Endothelial cell of umbilical vein (primary cell): ENCODE measurements around the gene DDRGK1. TPM values are rescaled to one million over a fixed set of nuclear protein-coding genes. Genes with fewer than 3 reads are reported as not detected.

Experiments
- BruUV-seq: library from RNA; stranded (reverse); fragments of 400-500 nt; replicated peaks from 2 replicates; lab custom pipeline; 2021; lab: Mats Ljungman, UMichigan
- CTCF ChIA-PET: fragments of 300-600, 350-600 bp; sonication (Branson Sonifier 250); formaldehyde crosslinking; loops from one replicate; lab custom pipeline; 2021; ENCODE audit warnings: antibody characterized with exemption, inconsistent platforms; lab: Charles Lee
- POLR2A ChIA-PET: fragments of 300-600, 350-600 bp; sonication (Branson Sonifier 250); formaldehyde crosslinking; loops from one replicate; lab custom pipeline; 2021; ENCODE audit warnings: antibody characterized with exemption, inconsistent platforms; lab: Charles Lee
- DNase-seq: peaks from one replicate; pipeline ENCODE4 v3.0.0-alpha.2; 2011; ENCODE audit warnings: low read depth, low spot score
- FAIRE-seq: peaks from 2 replicates; lab custom pipeline; 2011; peaks lifted over from hg19 to GRCh38; lab: Jason Lieb, UNC
- H2AFZ ChIP-seq: 2 replicates; pipeline ENCODE4 v1.6.0; 2012; ENCODE audit warnings: low read depth, low read length, control low read depth, inconsistent platforms
- H3K27ac ChIP-seq: 2 replicates; pipeline ENCODE4 v1.5.1; 2011; ENCODE audit warnings: low read depth, mild to moderate bottlenecking, control low read depth, low read length, moderate library complexity; ENCODE audit not compliant: insufficient read depth
- H3K27me3 ChIP-seq, 2 experiments: 2 replicates each; pipeline versions ENCODE4 v1.6.0 to v1.6.1; 2011; ENCODE audit warnings: low read length in 2 of 2, mixed read lengths in 1 of 2; ENCODE audit not compliant: control insufficient read depth in 2 of 2, insufficient read depth in 2 of 2
- H3K36me3 ChIP-seq, 2 experiments: 2 replicates in 1 of 2; 3 replicates in 1 of 2; pipeline ENCODE4 v1.5.1; 2011; ENCODE audit warnings: low read length in 2 of 2, mild to moderate bottlenecking in 1 of 2, moderate library complexity in 1 of 2; ENCODE audit not compliant: control insufficient read depth in 2 of 2, insufficient read depth in 2 of 2; ENCODE audit errors: extremely low read depth in 1 of 2
- H3K4me1 ChIP-seq: 3 replicates; pipeline ENCODE4 v1.5.1; 2011; ENCODE audit warnings: mild to moderate bottlenecking, low read length; ENCODE audit not compliant: control insufficient read depth, insufficient read depth; ENCODE audit errors: extremely low read depth
- H3K4me2 ChIP-seq: 2 replicates; pipeline ENCODE4 v1.6.1; 2011; ENCODE audit warnings: low read length, control low read depth, mixed read lengths; ENCODE audit not compliant: insufficient read depth
- H3K4me3 ChIP-seq, 3 experiments: fragments of 200-600 bp in 1 of 3; sonication (generic), shearing (Covaris generic) in 1 of 3; replicated peaks in 1 of 3; 2 replicates each; pipeline ENCODE4 v1.5.1; 2011 to 2016; ENCODE audit warnings: control low read depth in 3 of 3, low read length in 3 of 3, mild to moderate bottlenecking in 2 of 3, inconsistent platforms in 1 of 3, low read depth in 1 of 3, moderate library complexity in 1 of 3; ENCODE audit not compliant: insufficient read depth in 1 of 3
- H3K79me2 ChIP-seq: 2 replicates; pipeline ENCODE4 v1.6.0; 2012; ENCODE audit warnings: low read length, inconsistent platforms; ENCODE audit not compliant: control insufficient read depth, insufficient read depth
- H3K9ac ChIP-seq: replicated peaks from 2 replicates; pipeline ENCODE3; 2011; ENCODE audit warnings: low read length, control low read depth; ENCODE audit not compliant: insufficient read depth; ENCODE audit errors: extremely low read depth
- H3K9me1 ChIP-seq: replicated peaks from 3 replicates; pipeline ENCODE4 v1.6.0; 2011; ENCODE audit warnings: mild to moderate bottlenecking, low read length; ENCODE audit not compliant: control insufficient read depth, insufficient read depth; ENCODE audit errors: extremely low read depth
- H3K9me3 ChIP-seq: replicated peaks from 2 replicates; pipeline ENCODE4 v1.5.1; 2012; ENCODE audit warnings: low read length, inconsistent platforms; ENCODE audit not compliant: control insufficient read depth, insufficient read depth
- H4K20me1 ChIP-seq: replicated peaks from 2 replicates; pipeline ENCODE3; 2011; ENCODE audit warnings: mild to moderate bottlenecking, low read length; ENCODE audit not compliant: control insufficient read depth, insufficient read depth; ENCODE audit errors: extremely low read depth
- CTCF ChIP-seq, 2 donors: IDR thresholded peaks; 1 replicate in 1 of 2; 2 replicates in 1 of 2; pipeline ENCODE4 v1.5.1; 2011; ENCODE audit warnings: low read length in 2 of 2, mild to moderate bottlenecking in 2 of 2, moderate library complexity in 2 of 2, control low read depth in 1 of 2, inconsistent platforms in 1 of 2, low read depth in 1 of 2; ENCODE audit not compliant: insufficient read depth in 1 of 2; ENCODE audit errors: extremely low read depth in 1 of 2
- EZH2 ChIP-seq: IDR thresholded peaks from 2 replicates; pipeline ENCODE4 v1.6.1; 2012; ENCODE audit warnings: borderline replicate concordance, low read depth, mild to moderate bottlenecking, moderate library complexity, low read length, inconsistent platforms; ENCODE audit not compliant: severe bottlenecking
- FOS ChIP-seq: IDR thresholded peaks from 2 replicates; pipeline ENCODE4 v1.6.1; 2011; ENCODE audit warnings: mild to moderate bottlenecking, low read length, moderate library complexity, borderline replicate concordance; ENCODE audit not compliant: insufficient read depth
- GATA2 ChIP-seq: IDR thresholded peaks from 2 replicates; pipeline ENCODE4 v1.7.0; 2011; ENCODE audit warnings: low read depth, mild to moderate bottlenecking, moderate library complexity, mixed read lengths, low read length; ENCODE audit not compliant: insufficient read length, insufficient read depth
- JUN ChIP-seq: IDR thresholded peaks from 2 replicates; pipeline ENCODE4 v1.6.1; 2011; ENCODE audit warnings: borderline replicate concordance, low read depth; ENCODE audit not compliant: insufficient read length, insufficient read depth
- MYC ChIP-seq: IDR thresholded peaks from one replicate; pipeline ENCODE4 v1.6.1; 2011; ENCODE audit warnings: mild to moderate bottlenecking, low read depth, low read length
- POLR2A ChIP-seq: IDR thresholded peaks from 2 replicates; pipeline ENCODE4 v1.6.1; 2012; ENCODE audit warnings: low read depth, mild to moderate bottlenecking, control low read depth, low read length
- POLR2AphosphoS5 ChIP-seq: IDR thresholded peaks from 2 replicates; pipeline ENCODE4 v1.6.1; 2012; ENCODE audit warnings: low read depth, mild to moderate bottlenecking, control low read depth, low read length, moderate library complexity; ENCODE audit not compliant: insufficient read depth
- dilution Hi-C: fragments of 300-500 bp; cut with MboI; formaldehyde crosslinking; loops from one replicate; pipeline ENCODE4 v1.15.0; 2019; ENCODE audit warnings: low sequenced_read_pairs; ENCODE audit not compliant: extremely low pct_ligation_motif_present
- intact Hi-C: fragments of 100-400 bp; cut with micrococcal nuclease; formaldehyde crosslinking; loops from one replicate; pipeline ENCODE4 v1.10.0; 2022
- polyA plus RNA-seq, 4 experiments: library from polyadenylated mRNA; depleted of rRNA in 3 of 4; stranded (reverse) in 3 of 4; unstranded in 1 of 4; fragments of >200 nt; gene quantifications; 2 replicates each; pipeline versions ENCODE4 v1.2.1 to v1.2.3, GENCODE V29; 2011 to 2012; ENCODE audit warnings: missing spikeins in 1 of 4
- total RNA-seq: library from RNA; stranded (reverse); gene quantifications from 2 replicates; pipeline ENCODE4 v1.2.3, GENCODE V29; 2021
- TF ChIP-seq, protein P1 (sequence below): IDR thresholded peaks from 2 replicates; pipeline ENCODE4 v1.6.1; 2011; ENCODE audit not compliant: insufficient read depth, insufficient read length

The DDRGK1 gene
- total and polyA plus RNA-seq, 2 donors (not counting 3 experiments of a cell fraction or from before 2014, with no cell fraction given): 48.5 to 54.0 TPM

GRCh38 chr20:3166913-3167342, 37.6 kb downstream of the DDRGK1 start:
- no peak for TF ChIP-seq JUN
- no peak for TF ChIP-seq CTCF (IDR thresholded peaks at IDR 0.05; ENCODE audit: extremely low read depth in 1 of 2, insufficient read depth in 1 of 2, low read depth in 1 of 2, low read length in 2 of 2)
- no peak for TF ChIP-seq GATA2
- TF ChIP-seq POLR2AphosphoS5: no peak
- no peak for TF ChIP-seq MYC
- TF ChIP-seq, protein P1, sequence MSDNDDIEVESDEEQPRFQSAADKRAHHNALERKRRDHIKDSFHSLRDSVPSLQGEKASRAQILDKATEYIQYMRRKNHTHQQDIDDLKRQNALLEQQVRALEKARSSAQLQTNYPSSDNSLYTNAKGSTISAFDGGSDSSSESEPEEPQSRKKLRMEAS: no peak
- TF ChIP-seq FOS: no peak
- no peak for TF ChIP-seq POLR2A
- TF ChIP-seq EZH2: no peak
- BruUV-seq: no TSS peak
- Histone ChIP-seq H2AFZ (no peak overlapping the region), H3K79me2 (no peaks in the 10 kb centered on the region), H3K4me3 (no peak overlapping the region), H3K4me2 (no peak overlapping the region), H4K20me1 (no peaks in the 10 kb centered on the region), H3K4me1 (no peaks in the 10 kb centered on the region), H3K9ac (no peak overlapping the region), H3K27me3 (peaks cover 10 to 16% of the 10 kb centered on the region in 2 experiments), H3K27ac (no peak overlapping the region), H3K36me3 (no peaks in the 10 kb centered on the region), H3K9me1 (no peaks in the 10 kb centered on the region), H3K9me3 (no peaks in the 10 kb centered on the region)
- intact Hi-C loops: no loop called here
- DNase-seq (no peak), FAIRE-seq (no peak)
- ChIA-PET POLR2A (no interaction called here), CTCF (no interaction called here)
- dilution Hi-C loops: no loop called here
